ENCODE data around the gene SLC5A10.

- no peak for TF ChIP-seq EZH2 (IDR thresholded peaks at IDR 0.05; ENCODE audit: borderline replicate concordance, low read length)
- TF ChIP-seq CTCF (IDR thresholded peaks at IDR 0.05; ENCODE audit: low read length) = no peak
Measured at GRCh38 chr17:18921912-18922451, 30.0 kb upstream of the SLC5A10 start.
